ENCODE measurements around the gene BMP6. TPM values are rescaled to one million over a fixed set of nuclear protein-coding genes. Genes with fewer than 3 reads are reported as not detected.

BMP6 gene
- total RNA-seq, 1 donor from 2014 or later, result 6.6 TPM

GRCh38 chr6:7787731-7788130, 61.8 kb downstream of the BMP6 start:
- Histone ChIP-seq H3K27me3 (ENCODE audit: low read depth) (no peaks in the 10 kb centered on the region), H3K4me1 (peaks cover 35% of the 10 kb centered on the region), H3K36me3 (no peaks in the 10 kb centered on the region), H3K9me3 (no peaks in the 10 kb centered on the region), H3K27ac (no peak overlapping the region), H3K4me3 (no peak overlapping the region)
- intact Hi-C loops (cut with DNase I), result no loop called here
- ATAC-seq, result no peak
- no peak for DNase-seq
- TF ChIP-seq, protein P1, sequence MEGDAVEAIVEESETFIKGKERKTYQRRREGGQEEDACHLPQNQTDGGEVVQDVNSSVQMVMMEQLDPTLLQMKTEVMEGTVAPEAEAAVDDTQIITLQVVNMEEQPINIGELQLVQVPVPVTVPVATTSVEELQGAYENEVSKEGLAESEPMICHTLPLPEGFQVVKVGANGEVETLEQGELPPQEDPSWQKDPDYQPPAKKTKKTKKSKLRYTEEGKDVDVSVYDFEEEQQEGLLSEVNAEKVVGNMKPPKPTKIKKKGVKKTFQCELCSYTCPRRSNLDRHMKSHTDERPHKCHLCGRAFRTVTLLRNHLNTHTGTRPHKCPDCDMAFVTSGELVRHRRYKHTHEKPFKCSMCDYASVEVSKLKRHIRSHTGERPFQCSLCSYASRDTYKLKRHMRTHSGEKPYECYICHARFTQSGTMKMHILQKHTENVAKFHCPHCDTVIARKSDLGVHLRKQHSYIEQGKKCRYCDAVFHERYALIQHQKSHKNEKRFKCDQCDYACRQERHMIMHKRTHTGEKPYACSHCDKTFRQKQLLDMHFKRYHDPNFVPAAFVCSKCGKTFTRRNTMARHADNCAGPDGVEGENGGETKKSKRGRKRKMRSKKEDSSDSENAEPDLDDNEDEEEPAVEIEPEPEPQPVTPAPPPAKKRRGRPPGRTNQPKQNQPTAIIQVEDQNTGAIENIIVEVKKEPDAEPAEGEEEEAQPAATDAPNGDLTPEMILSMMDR (IDR thresholded peaks at IDR 0.05), result no peak

GRCh38 chr6:7794509-7794908, 68.6 kb downstream of the BMP6 start:
- no peaks in the 10 kb centered on the region for H3K27me3 ChIP-seq (ENCODE audit: low read depth)
- no peak overlapping the region for H3K4me3 ChIP-seq
- H3K36me3 ChIP-seq, result no peaks in the 10 kb centered on the region
- no peak overlapping the region for H3K27ac ChIP-seq
- no peaks in the 10 kb centered on the region for H3K9me3 ChIP-seq
- intact Hi-C loops (cut with DNase I), result no loop called here
- TF ChIP-seq, protein P1 (IDR thresholded peaks at IDR 0.05), result no peak
- H3K4me1 ChIP-seq, result no peaks in the 10 kb centered on the region
- no peak for ATAC-seq
- DNase-seq, result no peak

- ATAC-seq, result no peak
- no peak overlapping the region for H3K4me3 ChIP-seq
- no peaks in the 10 kb centered on the region for H3K4me1 ChIP-seq
- DNase-seq, result no peak
- TF ChIP-seq, protein P1 (IDR thresholded peaks at IDR 0.05), result no peak
- H3K36me3 ChIP-seq, result no peaks in the 10 kb centered on the region
- no peak overlapping the region for H3K27ac ChIP-seq
- H3K9me3 ChIP-seq, result no peaks in the 10 kb centered on the region
- intact Hi-C loops (cut with DNase I), result no loop called here
- H3K27me3 ChIP-seq (ENCODE audit: low read depth), result no peaks in the 10 kb centered on the region
Observed at GRCh38 chr6:7797386-7797785, 71.5 kb downstream of the BMP6 start.

DNA sequence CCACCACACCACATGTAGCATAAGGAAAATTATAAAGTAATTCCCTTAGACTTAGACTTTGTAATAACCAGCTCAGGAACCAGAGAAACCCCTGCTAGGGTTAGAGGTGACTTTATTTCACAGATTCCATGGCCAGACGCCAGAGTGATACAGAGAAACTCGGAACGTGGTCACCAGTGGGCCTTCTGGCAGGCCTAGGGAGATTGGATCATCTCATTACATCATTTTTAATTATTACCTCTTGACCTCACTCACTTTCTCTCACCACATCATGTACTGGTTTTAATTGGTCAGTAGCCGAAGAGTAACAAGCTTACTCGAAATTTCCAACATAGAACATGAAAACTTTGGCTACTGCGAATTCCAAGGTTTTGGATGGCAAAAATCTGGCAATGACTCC, 72.9 kb downstream of the BMP6 start:
- DNase-seq (no peak), ATAC-seq (no peak)
- H3K27ac ChIP-seq, result no peak overlapping the region
- H3K27me3 ChIP-seq (ENCODE audit: low read depth), result no peaks in the 10 kb centered on the region
- H3K36me3 ChIP-seq, result no peaks in the 10 kb centered on the region
- no peaks in the 10 kb centered on the region for H3K9me3 ChIP-seq
- no peak overlapping the region for H3K4me3 ChIP-seq
- TF ChIP-seq, protein P1 (IDR thresholded peaks at IDR 0.05), result no peak
- no peaks in the 10 kb centered on the region for H3K4me1 ChIP-seq
- intact Hi-C loops (cut with DNase I), result no loop called here

DNA sequence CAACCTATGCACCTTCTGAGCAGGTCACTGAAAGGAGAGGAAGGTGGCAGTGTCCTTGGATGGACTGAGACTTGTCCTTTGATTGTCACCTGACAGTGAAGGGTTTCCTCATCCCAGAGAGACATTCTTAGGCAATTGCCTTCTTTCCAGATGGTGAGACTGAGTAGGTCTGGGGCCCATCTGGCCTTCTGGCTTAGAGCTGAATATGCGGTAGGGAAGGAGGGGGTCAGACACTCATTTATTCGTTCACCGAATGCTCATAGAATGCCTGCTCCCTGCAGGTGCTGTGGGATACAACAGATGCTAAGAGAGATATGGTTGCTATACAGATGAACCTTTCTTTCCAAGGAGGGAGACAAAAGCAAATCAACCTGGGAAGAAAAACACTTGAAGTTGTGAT, 76.8 kb downstream of the BMP6 start:
- DNase-seq (no peak), ATAC-seq (no peak)
- intact Hi-C loops (cut with DNase I), result no loop called here
- TF ChIP-seq, protein P1 (IDR thresholded peaks at IDR 0.05), result no peak
- Histone ChIP-seq H3K36me3 (no peaks in the 10 kb centered on the region), H3K27me3 (ENCODE audit: low read depth) (no peaks in the 10 kb centered on the region), H3K4me3 (no peak overlapping the region), H3K4me1 (no peaks in the 10 kb centered on the region), H3K9me3 (no peaks in the 10 kb centered on the region), H3K27ac (no peak overlapping the region)

- no peak overlapping the region for H3K4me3 ChIP-seq
- ATAC-seq, result no peak
- no peaks in the 10 kb centered on the region for H3K9me3 ChIP-seq
- no peaks in the 10 kb centered on the region for H3K36me3 ChIP-seq
- no peaks in the 10 kb centered on the region for H3K4me1 ChIP-seq
- intact Hi-C loops (cut with DNase I), result no loop called here
- no peak for DNase-seq
- H3K27ac ChIP-seq, result no peak overlapping the region
- TF ChIP-seq, protein P1 (IDR thresholded peaks at IDR 0.05), result no peak
- H3K27me3 ChIP-seq (ENCODE audit: low read depth), result no peaks in the 10 kb centered on the region
Observed at GRCh38 chr6:7803214-7803613, 77.3 kb downstream of the BMP6 start.
